HG03354 (cell line): ENCODE measurements around the gene GPR39.

ENCODE experiments used
- ATAC-seq: cut with Tn5 transposase; IDR thresholded peaks from one replicate; pipeline ENCODE4 v1.9.1; 2021; ENCODE audit warnings: mild to moderate bottlenecking; ENCODE audit not compliant: unreplicated experiment, poor library complexity, severe bottlenecking

GPR39 gene

DNA sequence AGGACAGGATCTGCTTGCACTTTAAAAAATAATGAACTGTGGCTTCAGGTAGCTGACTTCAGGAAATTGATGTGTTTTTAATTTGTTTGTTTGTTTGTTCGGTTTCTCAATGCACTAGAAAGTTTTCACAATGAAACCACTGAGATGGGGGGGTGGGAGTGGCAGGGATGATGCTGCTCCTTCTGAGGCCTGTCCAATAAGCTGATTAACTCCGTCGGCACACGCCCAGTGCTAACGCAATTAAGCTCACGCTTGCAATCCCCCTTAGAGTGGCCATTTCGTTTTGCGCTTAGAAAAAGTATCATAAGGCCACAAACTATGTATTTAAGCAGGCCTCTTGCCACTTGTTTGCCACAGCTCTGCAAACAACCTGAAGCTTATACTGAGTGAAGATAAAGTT lies 12.5 kb upstream of the GPR39 start:
- no peak for ATAC-seq

DNA sequence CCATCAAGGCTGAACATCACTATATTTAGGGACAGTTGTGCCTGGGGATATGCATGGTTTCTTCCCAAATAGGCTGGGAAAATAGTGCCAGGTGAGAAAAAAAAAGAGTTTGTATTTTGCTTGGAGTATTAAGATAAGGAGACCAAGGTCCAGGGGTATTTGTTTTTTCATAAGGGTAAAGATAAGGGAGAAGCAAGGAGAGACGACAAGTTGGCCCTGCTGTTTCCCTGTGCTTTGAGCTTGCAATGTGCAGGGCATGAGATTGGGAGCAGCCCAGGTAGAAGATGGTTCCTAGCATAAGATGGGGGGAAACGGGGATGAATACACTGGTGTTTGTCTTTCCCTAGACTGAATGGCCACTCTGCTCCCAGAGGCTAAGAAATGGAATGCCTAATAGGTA lies 8.8 kb upstream of the GPR39 start:
- ATAC-seq: no peak

DNA sequence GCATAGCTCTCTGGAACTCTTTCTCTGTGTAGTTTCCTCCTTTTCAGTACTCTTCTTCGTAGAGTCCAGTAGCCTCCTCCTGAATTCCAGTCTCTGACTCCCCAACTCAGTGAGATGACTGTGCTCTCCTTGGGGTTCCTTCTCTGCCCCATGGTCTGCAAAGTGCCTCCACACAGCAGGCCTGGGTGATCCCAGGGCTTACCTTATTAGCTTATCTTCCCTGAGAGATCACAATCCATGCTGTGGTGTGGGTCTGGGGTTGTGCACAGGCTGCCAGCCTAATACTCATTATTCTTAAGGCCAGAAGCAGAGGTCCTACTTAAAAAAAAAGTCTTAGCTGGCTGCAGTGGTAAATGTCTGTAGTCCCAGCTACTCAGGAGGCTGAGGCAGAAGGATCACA lies 4.6 kb upstream of the GPR39 start:
- ATAC-seq: no peak

DNA sequence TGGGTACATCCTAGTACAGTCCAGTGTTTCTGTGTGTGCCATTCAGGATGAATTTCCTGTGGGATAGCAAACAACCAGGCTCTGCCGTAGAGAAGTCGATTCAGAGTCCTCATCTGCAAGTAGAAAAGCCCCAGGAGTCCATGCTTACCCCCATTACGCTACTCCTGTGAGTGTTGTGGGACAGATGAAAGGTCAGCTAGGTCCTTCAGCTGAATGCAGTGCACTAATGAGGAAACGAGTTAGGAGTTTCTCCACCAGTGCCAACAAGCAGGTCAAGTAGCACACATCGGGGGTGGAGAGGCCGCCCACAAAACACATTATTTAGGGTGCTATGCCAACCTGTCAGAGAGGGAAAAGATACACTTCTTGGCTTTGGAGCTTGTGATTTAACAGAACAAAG lies 2.5 kb upstream of the GPR39 start:
- ATAC-seq: no peak

DNA sequence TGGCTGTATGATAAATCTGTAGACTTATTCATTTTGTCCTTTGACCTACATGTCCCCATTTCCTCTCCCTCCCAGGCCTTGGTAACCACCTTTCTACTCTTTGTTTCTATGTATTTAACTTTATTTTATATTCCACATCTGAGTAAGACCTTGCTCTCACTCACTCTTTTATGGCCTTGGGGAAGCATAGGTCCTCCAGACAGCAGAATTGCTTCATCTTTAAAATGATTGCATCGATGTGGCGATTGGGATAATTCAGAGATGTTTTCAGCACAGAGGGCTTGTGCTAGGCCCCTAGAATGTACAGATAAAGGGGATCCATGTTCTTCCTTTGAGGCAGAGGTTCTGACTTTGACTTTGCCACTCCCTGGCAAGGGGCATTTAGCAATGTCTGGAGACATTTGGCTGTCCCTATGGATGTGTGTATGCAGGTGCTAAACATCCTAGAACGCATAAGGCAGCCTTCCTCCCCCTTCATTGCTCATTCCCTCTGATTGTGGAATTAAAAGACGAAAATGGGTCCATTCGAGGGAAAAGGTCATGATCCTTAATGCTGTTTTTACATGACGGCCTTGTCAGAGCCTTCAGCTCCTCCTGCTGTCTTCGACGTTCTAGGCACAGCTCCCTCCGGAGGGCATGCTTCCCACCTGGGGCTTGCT lies 1.2 kb upstream of the GPR39 start:
- no peak for ATAC-seq

DNA sequence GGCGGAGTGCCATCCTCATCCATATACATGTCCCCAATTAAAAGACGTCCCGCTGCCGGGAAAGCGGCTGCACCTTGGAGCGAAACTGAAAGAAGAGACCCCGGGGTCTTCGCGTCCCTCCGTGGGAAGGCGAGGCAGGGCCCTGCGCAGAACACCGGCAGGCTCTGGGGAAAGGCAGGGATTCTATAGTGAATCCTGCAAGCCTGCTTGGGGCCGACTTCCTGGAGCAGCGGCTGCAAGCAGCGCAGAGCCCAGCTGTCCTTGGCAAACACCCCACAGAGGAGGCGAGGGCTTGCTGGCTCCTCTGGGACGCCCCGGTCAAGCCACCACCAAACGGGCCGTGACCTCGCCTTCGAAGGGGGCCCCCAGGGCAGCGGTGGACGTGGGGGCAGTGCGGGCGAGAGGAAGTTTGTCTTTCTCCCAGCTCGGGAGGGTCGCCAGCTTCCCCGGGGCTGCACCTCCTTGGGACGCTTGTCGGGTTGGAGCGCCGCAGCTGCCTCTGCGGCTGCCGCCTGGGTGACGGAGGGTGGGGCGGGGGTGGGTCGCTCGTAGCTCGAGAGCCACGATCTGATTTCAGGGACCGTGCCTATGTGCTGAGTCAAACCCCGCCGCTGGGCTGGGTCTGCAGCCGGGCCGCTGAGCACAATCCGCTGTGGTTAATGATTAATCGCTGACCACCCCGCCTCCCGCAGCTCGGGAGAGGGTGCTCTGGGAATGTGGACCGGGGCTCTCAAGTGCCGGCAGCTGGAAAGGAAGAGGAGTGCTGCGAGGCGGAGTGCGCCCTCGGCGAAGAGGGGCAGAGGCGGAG lies 486 bp upstream of the GPR39 start:
- peak; percentile 53 for ATAC-seq

DNA sequence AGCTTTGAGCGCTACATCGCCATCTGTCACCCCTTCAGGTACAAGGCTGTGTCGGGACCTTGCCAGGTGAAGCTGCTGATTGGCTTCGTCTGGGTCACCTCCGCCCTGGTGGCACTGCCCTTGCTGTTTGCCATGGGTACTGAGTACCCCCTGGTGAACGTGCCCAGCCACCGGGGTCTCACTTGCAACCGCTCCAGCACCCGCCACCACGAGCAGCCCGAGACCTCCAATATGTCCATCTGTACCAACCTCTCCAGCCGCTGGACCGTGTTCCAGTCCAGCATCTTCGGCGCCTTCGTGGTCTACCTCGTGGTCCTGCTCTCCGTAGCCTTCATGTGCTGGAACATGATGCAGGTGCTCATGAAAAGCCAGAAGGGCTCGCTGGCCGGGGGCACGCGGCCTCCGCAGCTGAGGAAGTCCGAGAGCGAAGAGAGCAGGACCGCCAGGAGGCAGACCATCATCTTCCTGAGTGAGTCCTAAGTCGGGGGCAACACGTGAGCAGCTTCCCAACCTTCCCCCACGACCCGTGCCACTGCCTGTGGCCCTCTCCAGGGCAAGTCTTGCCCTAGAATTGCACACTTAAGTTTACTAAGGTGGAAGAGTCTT lies 928 bp downstream of the GPR39 start:
- no peak for ATAC-seq

DNA sequence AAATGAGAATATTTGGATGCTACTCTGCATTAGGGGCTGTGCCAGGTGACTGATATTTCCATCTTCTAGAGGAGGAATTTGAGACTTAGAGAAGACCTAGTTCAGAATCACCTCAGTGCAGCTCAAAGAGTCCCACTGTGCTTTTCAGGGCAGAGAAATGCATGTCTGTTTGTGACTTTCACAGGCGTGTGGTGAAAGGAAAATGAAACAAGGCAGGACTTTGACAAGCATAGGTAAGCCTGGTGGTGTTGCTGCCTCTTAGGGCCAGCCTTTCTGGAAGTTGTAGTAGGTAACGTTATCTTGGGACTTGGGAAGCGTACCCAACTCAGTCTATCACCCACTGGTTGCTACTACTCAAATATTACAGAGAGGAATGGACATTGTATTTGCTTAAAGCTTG lies 2.6 kb downstream of the GPR39 start:
- no peak for ATAC-seq

DNA sequence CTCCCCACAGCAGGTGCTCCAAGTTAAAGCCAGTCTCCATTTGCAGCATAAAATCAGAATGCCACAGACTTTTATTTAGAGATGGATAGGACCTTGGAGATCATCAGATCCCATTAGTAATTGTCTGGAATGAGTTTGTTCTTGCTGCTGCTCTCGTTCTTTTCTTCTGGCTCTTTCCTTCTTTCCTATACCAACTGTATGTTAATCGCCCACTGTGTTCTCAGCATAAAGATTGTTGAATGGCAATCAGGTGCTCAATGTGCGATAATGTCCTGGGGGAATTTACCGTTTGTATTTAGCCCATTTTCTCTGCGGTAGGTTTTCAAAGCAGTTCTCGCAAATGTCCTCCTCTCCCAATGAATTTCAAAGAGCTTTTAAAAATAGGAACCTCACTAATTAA lies 3.3 kb downstream of the GPR39 start:
- ATAC-seq: no peak

DNA sequence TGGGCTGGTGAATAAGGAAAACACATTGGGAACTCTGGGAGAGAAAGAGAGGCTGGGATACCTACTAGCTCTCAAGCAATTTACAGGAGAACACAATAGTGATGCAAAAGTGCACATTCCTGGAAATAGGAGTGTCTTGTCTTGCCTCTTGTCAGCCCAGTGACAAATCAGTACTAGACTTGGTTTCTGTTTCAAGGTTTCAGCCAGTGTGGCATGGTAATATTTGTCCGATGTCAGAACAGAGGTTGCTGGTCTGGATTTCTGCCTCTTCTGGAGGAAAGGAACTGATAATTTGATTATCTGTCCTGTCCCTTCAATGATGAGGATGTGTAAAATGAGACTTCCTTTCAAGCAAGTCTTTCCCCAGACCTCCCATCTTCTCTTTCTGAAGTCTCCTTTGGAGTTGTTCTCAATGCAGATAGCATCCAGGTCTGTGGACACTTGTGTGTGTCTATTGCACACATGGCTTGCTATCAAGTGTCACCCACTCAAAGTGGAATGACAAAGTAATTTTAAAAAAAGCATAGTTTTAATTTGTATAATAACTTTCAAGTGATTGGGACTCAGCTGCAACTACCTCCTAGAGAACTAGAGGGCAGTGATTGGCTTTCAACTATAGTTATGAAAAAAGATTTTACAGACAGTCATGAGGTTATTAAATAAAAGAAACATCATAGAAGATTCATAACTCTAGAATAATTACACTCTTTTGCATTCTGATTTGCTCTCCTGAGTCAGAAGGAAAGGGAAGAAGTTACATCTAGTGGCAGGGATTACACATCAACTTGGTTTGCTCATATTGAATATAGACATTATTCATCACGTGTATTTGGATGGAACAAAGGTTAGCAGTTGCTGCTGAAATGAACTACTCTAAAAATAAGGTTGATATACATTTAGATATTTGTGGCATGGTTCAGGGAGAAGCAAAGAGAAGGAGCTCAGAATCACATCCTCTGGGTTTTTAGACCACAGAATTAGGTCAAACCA lies 4.5 kb downstream of the GPR39 start:
- ATAC-seq: no peak

DNA sequence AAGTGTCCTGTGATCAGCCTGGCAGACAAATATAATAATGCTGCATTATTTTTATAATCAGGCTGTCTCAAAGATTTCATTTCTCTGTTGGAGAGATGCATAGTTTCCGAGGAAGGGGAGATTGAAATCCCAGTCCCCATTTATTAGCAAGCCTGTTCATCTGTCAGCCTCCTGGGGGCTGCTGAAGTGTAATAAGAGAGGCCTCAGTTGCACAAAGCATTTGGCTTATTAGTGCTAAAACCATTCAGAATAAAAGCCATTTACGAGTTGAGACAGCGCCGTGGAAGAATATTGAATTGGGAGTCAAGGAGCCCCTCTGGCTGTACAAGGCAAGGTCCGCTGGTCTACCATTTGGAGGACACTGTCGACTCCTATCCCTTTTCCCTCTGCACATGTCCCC lies 6.1 kb downstream of the GPR39 start:
- ATAC-seq: no peak

DNA sequence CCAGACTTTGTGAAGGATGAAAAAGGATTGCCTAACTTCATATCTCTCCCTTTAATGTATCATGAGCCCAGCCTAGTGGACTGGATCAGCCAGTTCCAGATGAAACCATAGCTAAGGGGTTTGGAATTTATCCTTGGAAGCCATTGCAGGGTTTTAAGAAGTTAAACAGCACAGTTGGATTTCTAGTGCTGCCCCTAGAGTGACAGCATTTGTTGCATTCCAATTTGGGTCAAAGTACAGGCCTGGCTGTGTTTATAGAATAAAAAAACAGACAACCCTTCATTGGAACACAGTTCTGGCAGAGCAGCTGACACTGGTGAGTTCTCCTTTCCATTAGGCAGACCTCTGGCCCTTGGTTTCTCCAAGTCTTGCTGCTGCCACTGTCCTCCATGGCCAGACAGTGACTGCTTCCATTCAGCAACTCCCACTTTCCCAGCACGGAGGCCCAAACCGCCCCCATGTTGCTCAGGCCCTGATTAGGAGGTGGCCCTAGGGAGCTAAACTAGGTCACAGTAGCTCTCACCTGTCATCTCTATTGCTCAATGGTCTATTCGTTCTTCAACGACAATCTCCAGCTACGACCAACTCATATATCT lies 8.0 kb downstream of the GPR39 start:
- no peak for ATAC-seq

DNA sequence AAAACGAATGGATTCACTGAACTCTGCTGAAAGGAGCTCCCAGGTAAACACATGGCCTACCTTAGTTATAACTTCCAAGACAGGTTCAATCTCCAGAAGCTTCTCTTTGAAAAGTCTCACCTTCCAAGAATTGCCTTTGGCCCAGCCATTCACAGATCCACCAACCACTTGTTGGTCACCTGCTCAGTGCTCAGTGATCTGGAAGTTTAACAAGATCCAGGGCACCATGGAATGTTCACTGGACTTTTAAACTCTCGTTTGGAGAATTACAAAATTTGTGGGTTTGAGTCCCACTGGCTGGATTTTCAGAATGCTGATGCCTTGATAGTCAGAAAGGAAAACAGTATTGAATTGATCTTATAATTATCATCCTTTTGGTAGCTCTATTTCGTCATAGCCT lies 9.4 kb downstream of the GPR39 start:
- no peak for ATAC-seq

DNA sequence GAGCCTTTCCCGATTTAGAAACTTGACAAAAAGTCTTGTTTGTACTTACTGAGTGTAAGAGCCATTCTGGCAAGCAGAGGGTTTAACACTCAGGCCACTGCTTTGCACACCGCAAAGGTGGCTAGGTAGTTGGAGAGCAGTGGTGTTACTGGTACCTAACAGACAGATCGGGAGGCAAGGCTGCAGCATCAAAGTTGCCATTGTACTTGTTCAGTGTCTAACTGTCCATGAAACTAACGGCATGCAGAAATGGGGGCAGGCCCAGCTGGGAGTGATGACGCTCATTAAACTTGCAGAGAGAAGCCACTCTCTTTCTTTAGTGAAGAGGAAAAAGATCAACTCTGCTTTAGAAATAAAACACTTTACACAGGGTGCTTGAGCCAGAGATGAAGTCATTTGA lies 10.1 kb downstream of the GPR39 start:
- no peak for ATAC-seq

DNA sequence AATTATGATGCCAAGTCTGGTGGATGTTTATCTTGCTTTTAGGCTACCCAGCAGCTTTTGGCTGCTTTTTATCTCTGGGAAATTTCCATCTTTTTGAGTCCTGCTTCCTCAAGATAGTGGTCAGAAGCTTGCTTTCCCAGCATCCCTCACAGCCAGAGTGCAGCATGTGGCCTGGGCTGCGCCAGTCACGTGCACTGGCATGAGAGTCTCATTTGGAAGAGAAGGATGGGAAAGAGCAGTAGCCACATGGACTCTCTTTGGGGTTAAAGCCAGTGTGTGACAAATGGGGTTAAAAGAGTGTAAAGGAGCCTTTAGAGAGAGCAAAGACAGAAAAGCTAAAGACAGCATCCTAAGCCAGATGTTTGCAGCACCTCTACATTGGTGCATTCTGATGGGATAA lies 12.7 kb downstream of the GPR39 start:
- no peak for ATAC-seq

DNA sequence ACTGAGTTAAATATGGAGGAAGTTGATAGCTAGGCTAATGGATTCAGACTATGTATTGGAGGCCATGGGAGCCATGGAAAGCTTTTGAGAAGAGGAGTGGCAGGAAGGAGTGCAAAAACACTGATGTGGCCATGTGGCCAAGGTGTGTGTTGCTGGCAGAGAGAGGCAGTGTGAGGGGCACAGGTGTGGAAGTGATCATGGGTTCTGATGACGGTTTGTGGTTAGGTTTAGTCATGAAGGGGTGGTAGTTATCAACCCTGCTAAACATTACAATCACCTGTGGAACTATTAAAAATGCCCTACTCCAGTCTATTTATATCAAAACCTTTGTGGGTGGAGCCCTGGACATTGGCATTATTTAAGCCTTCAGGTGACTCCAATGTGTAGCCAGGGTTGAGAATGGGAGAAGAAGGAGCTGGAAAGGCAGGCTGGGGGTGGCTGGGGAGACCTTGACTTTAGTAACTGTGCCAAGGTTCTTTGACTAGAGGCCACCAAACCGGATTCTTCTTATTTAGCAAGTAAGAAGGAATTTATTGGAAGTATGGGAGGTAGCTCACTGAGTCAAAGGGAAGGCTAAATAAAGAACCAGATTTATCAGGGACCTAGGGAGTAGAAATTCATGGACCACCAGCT lies 13.5 kb downstream of the GPR39 start:
- ATAC-seq: no peak

DNA sequence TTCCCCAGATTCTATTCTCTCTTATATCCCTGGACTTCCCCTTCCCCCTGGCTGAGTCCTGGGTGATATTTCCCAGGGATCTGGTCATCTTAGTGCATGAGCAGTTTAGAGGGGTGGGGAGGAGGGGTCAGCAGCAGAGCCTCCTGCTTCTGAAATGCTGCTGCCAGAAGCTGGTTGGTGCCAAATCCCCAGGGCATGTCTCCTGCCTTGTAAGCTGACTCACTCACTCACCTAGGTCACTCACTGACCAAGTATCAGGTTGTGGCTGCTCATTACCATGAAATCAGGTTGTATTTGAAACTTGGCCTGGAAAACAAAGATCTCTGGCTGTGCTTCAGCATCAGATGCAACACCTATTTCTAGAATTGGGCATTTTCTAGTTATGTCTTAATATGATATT lies 14.3 kb downstream of the GPR39 start:
- no peak for ATAC-seq

DNA sequence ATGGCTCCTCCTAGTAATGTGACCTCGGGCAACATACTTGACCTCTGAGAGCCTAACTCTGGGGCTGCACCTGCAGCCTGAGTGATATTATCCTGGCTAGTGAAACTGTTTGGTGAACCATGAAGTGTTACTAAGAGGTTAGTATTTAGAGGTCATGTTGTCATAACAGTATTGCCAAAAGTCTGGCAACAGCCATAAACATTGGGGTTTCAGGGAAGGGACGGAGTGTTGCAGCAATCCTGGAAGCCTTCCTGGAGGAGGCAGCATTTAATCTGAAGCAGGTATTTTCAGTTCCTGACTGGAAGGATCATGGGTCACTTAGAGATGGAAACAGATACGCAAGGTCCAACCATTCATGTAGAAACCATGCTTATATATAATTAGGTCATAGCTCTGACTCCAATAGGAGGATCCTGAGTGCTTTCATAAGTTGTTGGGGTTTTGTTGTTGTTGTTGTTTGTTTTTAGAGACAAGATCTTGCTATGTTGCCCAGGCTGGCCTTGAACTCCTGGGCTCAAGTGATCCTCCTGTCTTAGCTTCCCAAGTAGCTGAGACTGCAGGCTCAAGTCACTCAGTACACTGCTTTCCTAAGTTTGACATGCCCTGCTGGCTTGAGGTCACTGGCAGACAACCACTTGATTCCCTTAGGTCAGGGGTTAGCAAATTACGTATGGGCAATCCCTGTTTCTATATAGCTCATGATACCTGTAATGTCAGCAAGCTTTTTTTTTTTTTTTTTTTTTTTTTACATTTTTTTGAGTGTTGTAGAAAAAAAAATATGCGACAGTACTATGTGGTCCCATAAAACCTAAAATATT lies 21.5 kb downstream of the GPR39 start:
- no peak for ATAC-seq
